Suprapubic skin (tissue), 4 donors: ENCODE data around the gene MAMLD1. TPM values are rescaled to one million over a fixed set of nuclear protein-coding genes. Genes with fewer than 3 reads are reported as not detected.

Source experiments
- DNase-seq, 2 donors: peaks; one replicate each; pipeline ENCODE4 v3.0.0-alpha.2; 2019; ENCODE audit warnings: low spot score in 2 of 2
- H3K27ac ChIP-seq: fragments of 200-600 bp; sonication (generic); one replicate; pipeline ENCODE4 v1.5.1; 2019
- H3K27me3 ChIP-seq: fragments of 200-600 bp; sonication (generic); one replicate; pipeline ENCODE4 v1.5.1; 2019
- H3K36me3 ChIP-seq: fragments of 200-600 bp; sonication (generic); one replicate; pipeline ENCODE4 v1.5.1; 2019
- H3K4me1 ChIP-seq: fragments of 200-600 bp; sonication (generic); one replicate; pipeline ENCODE4 v1.5.1; 2019
- H3K4me3 ChIP-seq: fragments of 200-600 bp; sonication (generic); one replicate; pipeline ENCODE4 v1.5.1; 2019; ENCODE audit warnings: mild to moderate bottlenecking
- H3K9me3 ChIP-seq: fragments of 200-600 bp; sonication (generic); one replicate; pipeline ENCODE4 v1.5.1; 2019
- EP300 ChIP-seq: sonication (generic); formaldehyde crosslinking; IDR thresholded peaks from one replicate; pipeline ENCODE4 v1.6.1; 2017; ENCODE audit warnings: antibody characterized with exemption
- POLR2A ChIP-seq, 2 donors: fragments of 450-650 bp; IDR thresholded peaks; one replicate each; pipeline ENCODE4 v1.6.1; 2017; ENCODE audit warnings: antibody characterized with exemption in 2 of 2, mild to moderate bottlenecking in 2 of 2, moderate library complexity in 2 of 2
- POLR2AphosphoS5 ChIP-seq, 3 donors: sonication (generic); formaldehyde crosslinking; IDR thresholded peaks; one replicate each; pipeline ENCODE4 v1.6.1; 2017; ENCODE audit warnings: antibody characterized with exemption in 3 of 3
- WGBS: methylation state at CpG from one replicate; pipeline ENCODE4 v1.1.5; 2018; 5-methylcytosine and 5-hydroxymethylcytosine counted together
- total RNA-seq, 4 donors: library from RNA; depleted of rRNA; stranded (reverse); fragments of >200 nt; gene quantifications; one replicate each; pipeline ENCODE4 v1.1.0, GENCODE V29; 2016
- TF ChIP-seq, protein P1 (sequence below), 2 donors: fragments of 200-600 bp in 1 of 2; fragments of 450-650 bp in 1 of 2; sonication (generic) in 1 of 2; IDR thresholded peaks; one replicate each; pipeline ENCODE4 v1.5.1; 2016 to 2019; ENCODE audit warnings: antibody characterized with exemption in 2 of 2, mild to moderate bottlenecking in 1 of 2, moderate library complexity in 1 of 2

MAMLD1 gene
- total RNA-seq, 4 donors from 2014 or later: 0.68 to 4.5 (median 3.4) TPM

DNA sequence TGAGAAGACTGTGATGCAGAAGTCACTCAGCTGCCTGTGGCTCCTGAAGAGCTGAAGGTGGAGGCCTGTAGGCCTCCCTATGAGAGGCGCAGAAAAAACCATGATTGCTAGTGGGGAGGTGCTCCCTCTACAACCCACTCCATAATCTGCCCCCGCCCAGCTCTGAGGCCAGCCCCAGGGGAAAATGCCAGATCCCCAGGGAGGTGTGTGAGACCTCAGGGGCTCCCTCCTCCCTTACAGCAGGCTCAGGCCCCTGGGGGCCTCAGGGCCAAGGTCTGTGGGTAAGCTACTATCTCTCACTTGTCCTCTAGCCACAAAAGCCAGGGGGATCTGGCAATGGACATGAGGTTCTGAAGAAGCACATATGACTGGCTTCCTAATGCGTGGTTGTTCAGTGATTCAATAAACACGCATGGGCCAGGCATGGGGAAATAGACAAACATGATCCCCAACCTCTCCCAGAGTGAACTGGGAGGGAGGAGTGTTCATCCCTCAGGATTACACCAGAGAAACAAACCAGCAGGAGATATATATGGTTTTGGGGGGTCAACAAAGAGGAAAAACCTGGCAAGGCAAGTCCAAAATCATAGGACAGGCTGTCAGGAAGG is 154.3 kb downstream of the MAMLD1 start:
- Histone ChIP-seq H3K27me3 (no peaks in the 10 kb centered on the region), H3K4me1 (no peaks in the 10 kb centered on the region), H3K36me3 (no peaks in the 10 kb centered on the region), H3K4me3 (no peak overlapping the region), H3K27ac (no peak overlapping the region), H3K9me3 (no peaks in the 10 kb centered on the region)
- TF ChIP-seq POLR2A (IDR thresholded peaks at IDR 0.05) (no peak), EP300 (no peak), POLR2AphosphoS5 (IDR thresholded peaks at IDR 0.05) (no peak)
- TF ChIP-seq, protein P1, sequence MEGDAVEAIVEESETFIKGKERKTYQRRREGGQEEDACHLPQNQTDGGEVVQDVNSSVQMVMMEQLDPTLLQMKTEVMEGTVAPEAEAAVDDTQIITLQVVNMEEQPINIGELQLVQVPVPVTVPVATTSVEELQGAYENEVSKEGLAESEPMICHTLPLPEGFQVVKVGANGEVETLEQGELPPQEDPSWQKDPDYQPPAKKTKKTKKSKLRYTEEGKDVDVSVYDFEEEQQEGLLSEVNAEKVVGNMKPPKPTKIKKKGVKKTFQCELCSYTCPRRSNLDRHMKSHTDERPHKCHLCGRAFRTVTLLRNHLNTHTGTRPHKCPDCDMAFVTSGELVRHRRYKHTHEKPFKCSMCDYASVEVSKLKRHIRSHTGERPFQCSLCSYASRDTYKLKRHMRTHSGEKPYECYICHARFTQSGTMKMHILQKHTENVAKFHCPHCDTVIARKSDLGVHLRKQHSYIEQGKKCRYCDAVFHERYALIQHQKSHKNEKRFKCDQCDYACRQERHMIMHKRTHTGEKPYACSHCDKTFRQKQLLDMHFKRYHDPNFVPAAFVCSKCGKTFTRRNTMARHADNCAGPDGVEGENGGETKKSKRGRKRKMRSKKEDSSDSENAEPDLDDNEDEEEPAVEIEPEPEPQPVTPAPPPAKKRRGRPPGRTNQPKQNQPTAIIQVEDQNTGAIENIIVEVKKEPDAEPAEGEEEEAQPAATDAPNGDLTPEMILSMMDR (IDR thresholded peaks at IDR 0.05): no peak
- 77% methylated on average over 3 of the region's 4 CpGs for WGBS
- DNase-seq: no peak

DNA sequence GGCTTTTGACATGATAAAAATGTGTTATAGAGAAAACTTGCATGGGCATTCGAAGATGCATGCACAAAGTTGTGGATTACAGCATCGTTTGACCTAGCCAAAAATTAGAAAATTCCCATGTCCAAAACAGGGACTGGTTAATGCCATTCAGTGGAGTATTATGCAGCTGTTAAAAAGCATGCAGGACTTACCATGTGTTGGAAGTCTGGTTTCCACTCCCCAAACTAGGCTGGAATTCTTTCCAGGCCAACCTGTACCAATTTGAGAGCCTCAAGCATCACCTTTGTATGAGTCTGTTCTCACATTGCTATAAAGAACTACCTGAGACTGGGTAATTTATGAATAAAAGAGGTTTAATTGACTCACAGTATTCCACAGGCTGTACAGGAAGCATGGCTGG is 159.4 kb downstream of the MAMLD1 start:
- no peak overlapping the region for H3K4me3 ChIP-seq
- H3K27ac ChIP-seq: no peak overlapping the region
- DNase-seq: no peak
- 83% methylated on average over 2 of the region's 2 CpGs for WGBS
- H3K9me3 ChIP-seq: no peaks in the 10 kb centered on the region
- H3K4me1 ChIP-seq: no peaks in the 10 kb centered on the region
- H3K36me3 ChIP-seq: no peaks in the 10 kb centered on the region
- TF ChIP-seq POLR2AphosphoS5 (IDR thresholded peaks at IDR 0.05) (no peak), EP300 (no peak), POLR2A (IDR thresholded peaks at IDR 0.05) (no peak)
- TF ChIP-seq, protein P1 (IDR thresholded peaks at IDR 0.05): no peak
- no peaks in the 10 kb centered on the region for H3K27me3 ChIP-seq

DNA sequence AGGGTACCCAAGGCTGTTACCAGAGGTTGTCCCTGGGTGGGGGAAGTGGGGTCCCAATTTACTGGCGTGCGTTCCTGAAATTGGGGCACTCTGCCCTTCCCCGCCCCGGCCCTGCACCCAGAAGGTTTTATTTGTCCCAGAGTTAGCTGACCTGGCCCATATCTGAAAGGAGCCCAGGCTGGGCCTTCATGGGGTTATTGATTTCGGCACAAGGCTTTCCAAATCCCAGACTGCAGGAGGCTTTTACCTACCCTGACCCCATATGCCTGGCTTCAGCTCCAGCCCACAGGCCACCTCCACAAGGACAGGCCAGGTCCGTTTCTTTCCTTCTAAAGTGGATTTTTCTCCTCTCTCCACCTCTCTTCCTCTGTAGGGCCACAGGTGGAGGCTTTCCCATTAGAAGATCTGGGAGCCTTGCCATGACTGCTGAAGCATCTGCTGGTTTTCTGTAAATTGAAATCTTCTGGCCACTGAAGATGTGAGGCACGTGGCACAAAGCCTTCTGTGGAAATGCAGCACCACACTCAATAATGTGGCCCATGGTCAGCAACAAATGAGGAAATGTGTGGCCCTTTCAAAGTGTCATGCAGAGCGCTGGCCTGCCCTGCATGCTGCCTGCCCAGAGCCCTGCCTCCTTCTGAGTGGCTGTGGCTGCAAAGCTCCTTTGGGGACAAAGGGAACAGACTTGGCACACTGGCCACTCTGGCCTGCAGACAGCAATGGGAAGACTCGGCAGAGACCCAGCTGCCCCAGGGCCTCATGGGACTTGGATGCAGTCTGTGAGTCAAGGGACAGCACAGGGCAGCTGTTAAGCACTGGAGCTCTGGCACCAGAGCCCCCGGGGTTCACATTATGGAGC is 162.2 kb downstream of the MAMLD1 start:
- TF ChIP-seq, protein P1 (IDR thresholded peaks at IDR 0.05): no peak
- TF ChIP-seq POLR2AphosphoS5 (IDR thresholded peaks at IDR 0.05) (no peak), POLR2A (IDR thresholded peaks at IDR 0.05) (no peak), EP300 (no peak)
- WGBS: 63% methylated on average over 10 of the region's 10 CpGs
- no peaks in the 10 kb centered on the region for H3K27me3 ChIP-seq
- no peak for DNase-seq
- no peak overlapping the region for H3K4me3 ChIP-seq
- no peaks in the 10 kb centered on the region for H3K36me3 ChIP-seq
- no peaks in the 10 kb centered on the region for H3K9me3 ChIP-seq
- H3K4me1 ChIP-seq: no peaks in the 10 kb centered on the region
- H3K27ac ChIP-seq: no peak overlapping the region

DNA sequence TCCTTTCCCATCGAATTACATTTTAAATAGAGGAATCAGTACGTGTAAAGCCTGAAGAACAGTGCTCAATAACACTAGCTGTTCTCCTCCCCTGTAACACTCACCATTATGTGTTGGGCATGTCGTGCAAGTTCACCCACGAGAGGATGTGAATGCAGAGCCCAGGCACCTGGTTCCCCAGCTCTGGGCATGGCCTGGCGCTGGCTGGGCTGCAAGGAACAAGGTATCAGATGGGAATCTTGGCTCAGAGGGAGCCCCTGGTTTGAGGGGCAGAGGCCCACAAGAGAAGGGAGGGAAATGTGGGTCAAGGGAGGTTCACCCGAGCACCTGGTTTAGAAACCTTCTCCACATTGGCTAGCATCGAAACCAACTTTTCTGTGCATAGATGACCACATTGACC is 163.6 kb downstream of the MAMLD1 start:
- H3K9me3 ChIP-seq: no peaks in the 10 kb centered on the region
- H3K4me3 ChIP-seq: no peak overlapping the region
- no peak for DNase-seq
- H3K27me3 ChIP-seq: no peaks in the 10 kb centered on the region
- no peak overlapping the region for H3K27ac ChIP-seq
- no peaks in the 10 kb centered on the region for H3K36me3 ChIP-seq
- H3K4me1 ChIP-seq: no peaks in the 10 kb centered on the region
- 78% methylated on average over 7 of the region's 7 CpGs for WGBS
- TF ChIP-seq EP300 (no peak), POLR2A (IDR thresholded peaks at IDR 0.05) (no peak), POLR2AphosphoS5 (IDR thresholded peaks at IDR 0.05) (no peak)
- TF ChIP-seq, protein P1 (IDR thresholded peaks at IDR 0.05): no peak

DNA sequence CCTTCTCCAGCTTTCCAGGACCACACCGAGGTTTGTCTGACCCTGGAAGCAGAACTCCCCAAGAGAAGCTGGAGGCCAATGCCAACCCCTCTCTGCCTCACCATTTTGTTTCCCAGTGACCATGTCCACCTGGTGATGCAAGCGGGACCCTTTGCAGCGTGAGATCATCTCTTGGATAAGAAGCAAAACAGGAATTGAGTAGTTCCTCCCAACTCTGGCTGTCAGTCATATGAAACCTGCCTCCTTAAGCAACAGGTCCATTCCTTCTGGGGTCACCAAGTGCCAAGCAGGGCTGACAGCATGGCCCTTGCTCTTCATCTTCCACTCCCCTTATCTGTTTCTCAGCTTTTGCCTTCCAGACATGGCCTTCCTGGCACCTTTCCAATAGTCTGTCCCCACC is 164.0 kb downstream of the MAMLD1 start:
- Histone ChIP-seq H3K4me3 (no peak overlapping the region), H3K36me3 (no peaks in the 10 kb centered on the region), H3K27me3 (no peaks in the 10 kb centered on the region), H3K9me3 (no peaks in the 10 kb centered on the region), H3K27ac (no peak overlapping the region), H3K4me1 (no peaks in the 10 kb centered on the region)
- DNase-seq: no peak
- 64% methylated on average over 3 of the region's 3 CpGs for WGBS
- TF ChIP-seq POLR2AphosphoS5 (IDR thresholded peaks at IDR 0.05): no peak
- TF ChIP-seq, protein P1 (IDR thresholded peaks at IDR 0.05): no peak
- TF ChIP-seq EP300: no peak
- no peak for TF ChIP-seq POLR2A (IDR thresholded peaks at IDR 0.05)
